H1 (cell line): ENCODE data around the gene ZFYVE21. TPM values are rescaled to one million over a fixed set of nuclear protein-coding genes. Genes with fewer than 3 reads are reported as not detected.

Source experiments
- CBX5 ChIP-seq: fragments of 300-800, 300-1000 bp; sonication (generic); IDR thresholded peaks from 2 replicates; pipeline ENCODE4 v1.7.1; 2016; ENCODE audit warnings: antibody characterized with exemption, low read length, low read depth
- CREB1 ChIP-seq: IDR thresholded peaks from 2 replicates; pipeline ENCODE4 v1.6.1; 2012; ENCODE audit warnings: inconsistent platforms
- EZH2 ChIP-seq: fragments of 200-600 bp; sonication (generic); IDR thresholded peaks from 2 replicates; pipeline ENCODE4 v1.7.1; 2012; ENCODE audit warnings: low read depth, mild to moderate bottlenecking, moderate library complexity, low read length, inconsistent platforms; ENCODE audit not compliant: severe bottlenecking
- JUN ChIP-seq: IDR thresholded peaks from 2 replicates; pipeline ENCODE4 v1.6.1; 2011; ENCODE audit warnings: low read depth, mild to moderate bottlenecking, improper control_type of control experiment, low read length
- JUND ChIP-seq: IDR thresholded peaks from 2 replicates; pipeline ENCODE4 v1.6.1; 2011; ENCODE audit warnings: mild to moderate bottlenecking, improper control_type of control experiment, low read length
- MAX ChIP-seq: IDR thresholded peaks from 2 replicates; pipeline ENCODE4 v1.6.1; 2012; ENCODE audit warnings: inconsistent platforms
- RAD21 ChIP-seq, 2 experiments: IDR thresholded peaks in 1 of 2; conservative IDR thresholded peaks in 1 of 2; 2 replicates each; pipeline ENCODE4 v1.6.1; 2011; ENCODE audit warnings: low read depth in 2 of 2, low read length in 2 of 2, improper control_type of control experiment in 1 of 2, inconsistent platforms in 1 of 2, mild to moderate bottlenecking in 1 of 2, moderate library complexity in 1 of 2
- TAF1 ChIP-seq: IDR thresholded peaks from 2 replicates; pipeline ENCODE4 v1.6.1; 2011; ENCODE audit warnings: mild to moderate bottlenecking, low read depth, low read length
- polyA plus RNA-seq, 7 experiments: library from polyadenylated mRNA; depleted of rRNA in 3 of 7; stranded (reverse) in 5 of 7; unstranded in 2 of 7; fragments of >200 nt in 5 of 7; fragments of 200-250 nt in 2 of 7; gene quantifications; 1 replicate in 5 of 7; 2 replicates in 1 of 7; 4 replicates in 1 of 7; pipeline versions ENCODE4 v1.2.1 to v1.2.3, GENCODE V29; 2011 to 2013; ENCODE audit warnings: missing spikeins in 2 of 7, mixed read lengths in 2 of 7
- total RNA-seq: library from RNA; stranded (reverse); fragmentation: NEBNext Ultra II Directional; extraction: Animal tissue kit (Norgen Biotek cat#: 25700); gene quantifications from 2 replicates; pipeline ENCODE4 v1.2.1, GENCODE V29; 2021

Gene ZFYVE21
- total and polyA plus RNA-seq, 2 of the 8 experiments (the other 6 are each of a cell fraction or from before 2014, with no cell fraction given), result 53.4 to 127 TPM

- TF ChIP-seq RAD21 (IDR thresholded peaks at IDR 0.05 in 1 of 2, conservative IDR thresholded peaks at IDR 0.05 in 1 of 2; ENCODE audit: low read depth in 2 of 2, low read length in 2 of 2) (no peak), JUND (no peak), JUN (no peak), TAF1 (no peak), MAX (no peak), CBX5 (no peak), CREB1 (no peak), EZH2 (no peak)
Measured at GRCh38 chr14:103696466-103697071, 19.0 kb upstream of the ZFYVE21 start (continued).
